Peyer's patch (tissue), 4 donors: Measurements from ENCODE around the gene PDE1C.

Experiments
- POLR2A ChIP-seq, 2 donors: fragments of 450-650 bp; IDR thresholded peaks; one replicate each; pipeline ENCODE4 v1.5.1; 2017; ENCODE audit warnings: antibody characterized with exemption in 2 of 2, mild to moderate bottlenecking in 2 of 2, moderate library complexity in 2 of 2
- TF ChIP-seq, protein P1 (sequence below), 6 experiments: fragments of 450-650 bp in 4 of 6; fragments of 200-600 bp in 2 of 6; sonication (generic) in 1 of 6; IDR thresholded peaks; one replicate each; pipeline ENCODE4 v1.5.1; 2017 to 2019; ENCODE audit warnings: antibody characterized with exemption in 6 of 6, mild to moderate bottlenecking in 3 of 6, moderate library complexity in 1 of 6

DNA sequence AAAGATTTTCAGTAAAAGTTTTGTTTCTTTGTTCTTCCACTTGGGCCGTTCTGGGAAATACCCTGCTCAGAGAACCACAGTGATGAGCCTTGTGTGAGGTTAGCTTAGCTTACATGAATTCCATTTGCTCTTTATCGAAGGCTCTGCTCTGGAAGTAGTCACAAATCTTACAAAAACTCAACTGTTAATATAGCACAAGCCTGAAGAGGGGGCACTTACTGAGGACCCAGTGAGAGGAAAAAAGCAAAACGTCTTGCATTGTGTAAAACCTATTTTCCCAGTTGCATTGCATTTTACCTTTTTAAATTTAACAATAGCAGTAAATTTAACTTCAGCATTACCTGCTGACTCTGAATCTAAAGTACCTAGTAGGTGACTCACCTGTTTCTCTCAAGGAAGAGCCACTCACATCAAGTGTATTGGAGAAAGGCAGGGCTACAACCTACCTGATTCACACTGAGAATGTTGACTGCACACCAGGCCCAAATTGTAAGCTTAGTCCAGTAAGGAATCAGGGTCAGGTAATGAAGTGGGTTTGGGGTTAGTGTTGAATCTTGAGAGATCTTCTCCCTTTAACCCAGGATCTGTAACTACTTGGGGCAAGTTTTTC lies 340.9 kb downstream of the PDE1C start:
- TF ChIP-seq, protein P1, sequence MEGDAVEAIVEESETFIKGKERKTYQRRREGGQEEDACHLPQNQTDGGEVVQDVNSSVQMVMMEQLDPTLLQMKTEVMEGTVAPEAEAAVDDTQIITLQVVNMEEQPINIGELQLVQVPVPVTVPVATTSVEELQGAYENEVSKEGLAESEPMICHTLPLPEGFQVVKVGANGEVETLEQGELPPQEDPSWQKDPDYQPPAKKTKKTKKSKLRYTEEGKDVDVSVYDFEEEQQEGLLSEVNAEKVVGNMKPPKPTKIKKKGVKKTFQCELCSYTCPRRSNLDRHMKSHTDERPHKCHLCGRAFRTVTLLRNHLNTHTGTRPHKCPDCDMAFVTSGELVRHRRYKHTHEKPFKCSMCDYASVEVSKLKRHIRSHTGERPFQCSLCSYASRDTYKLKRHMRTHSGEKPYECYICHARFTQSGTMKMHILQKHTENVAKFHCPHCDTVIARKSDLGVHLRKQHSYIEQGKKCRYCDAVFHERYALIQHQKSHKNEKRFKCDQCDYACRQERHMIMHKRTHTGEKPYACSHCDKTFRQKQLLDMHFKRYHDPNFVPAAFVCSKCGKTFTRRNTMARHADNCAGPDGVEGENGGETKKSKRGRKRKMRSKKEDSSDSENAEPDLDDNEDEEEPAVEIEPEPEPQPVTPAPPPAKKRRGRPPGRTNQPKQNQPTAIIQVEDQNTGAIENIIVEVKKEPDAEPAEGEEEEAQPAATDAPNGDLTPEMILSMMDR (IDR thresholded peaks at IDR 0.05), result no peak
- TF ChIP-seq POLR2A (IDR thresholded peaks at IDR 0.05), result no peak
